Measurements from ENCODE around the gene SCFD2. TPM values are rescaled to one million over a fixed set of nuclear protein-coding genes. Genes with fewer than 3 reads are reported as not detected.
"Not testable (repeated sequence)": the region's sequence is repeated elsewhere in the genome, so short reads cannot be mapped to it uniquely, and the experiment has no call there.

SCFD2 gene
- total RNA-seq, 4 donors from 2014 or later, result 14.3 to 37.8 (median 27.7) TPM

GRCh38 chr4:53346920-53347852, 18.7 kb downstream of the SCFD2 start:
- peaks cover 0 to 15% (median 5%) of the 10 kb centered on the region in 3 donors for H3K4me1 ChIP-seq
- no peak for DNase-seq
- no peaks in the 10 kb centered on the region for H3K27me3 ChIP-seq
- 33 to 37% methylated on average over 5 of the region's 5 CpGs for WGBS, 2 donors
- intact Hi-C loops (cut with DNase I), result no loop called here
- TF ChIP-seq POLR2A (IDR thresholded peaks at IDR 0.05), result no peak
- TF ChIP-seq, protein P1, sequence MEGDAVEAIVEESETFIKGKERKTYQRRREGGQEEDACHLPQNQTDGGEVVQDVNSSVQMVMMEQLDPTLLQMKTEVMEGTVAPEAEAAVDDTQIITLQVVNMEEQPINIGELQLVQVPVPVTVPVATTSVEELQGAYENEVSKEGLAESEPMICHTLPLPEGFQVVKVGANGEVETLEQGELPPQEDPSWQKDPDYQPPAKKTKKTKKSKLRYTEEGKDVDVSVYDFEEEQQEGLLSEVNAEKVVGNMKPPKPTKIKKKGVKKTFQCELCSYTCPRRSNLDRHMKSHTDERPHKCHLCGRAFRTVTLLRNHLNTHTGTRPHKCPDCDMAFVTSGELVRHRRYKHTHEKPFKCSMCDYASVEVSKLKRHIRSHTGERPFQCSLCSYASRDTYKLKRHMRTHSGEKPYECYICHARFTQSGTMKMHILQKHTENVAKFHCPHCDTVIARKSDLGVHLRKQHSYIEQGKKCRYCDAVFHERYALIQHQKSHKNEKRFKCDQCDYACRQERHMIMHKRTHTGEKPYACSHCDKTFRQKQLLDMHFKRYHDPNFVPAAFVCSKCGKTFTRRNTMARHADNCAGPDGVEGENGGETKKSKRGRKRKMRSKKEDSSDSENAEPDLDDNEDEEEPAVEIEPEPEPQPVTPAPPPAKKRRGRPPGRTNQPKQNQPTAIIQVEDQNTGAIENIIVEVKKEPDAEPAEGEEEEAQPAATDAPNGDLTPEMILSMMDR (IDR thresholded peaks at IDR 0.05), result no peak
- no peaks in the 10 kb centered on the region for H3K9me3 ChIP-seq
- no peak overlapping the region for H3K4me3 ChIP-seq
- no peak overlapping the region for H3K27ac ChIP-seq
- peaks cover 0 to 38% (median 0%) of the 10 kb centered on the region in 3 donors for H3K36me3 ChIP-seq

- H3K27ac ChIP-seq; intact Hi-C loops (cut with DNase I): not testable (repeated sequence)
- WGBS, 2 donors, result 81 to 86% methylated on average over 2 of the region's 2 CpGs
Measured at GRCh38 chr4:53346392-53346791, 19.5 kb downstream of the SCFD2 start.

DNA sequence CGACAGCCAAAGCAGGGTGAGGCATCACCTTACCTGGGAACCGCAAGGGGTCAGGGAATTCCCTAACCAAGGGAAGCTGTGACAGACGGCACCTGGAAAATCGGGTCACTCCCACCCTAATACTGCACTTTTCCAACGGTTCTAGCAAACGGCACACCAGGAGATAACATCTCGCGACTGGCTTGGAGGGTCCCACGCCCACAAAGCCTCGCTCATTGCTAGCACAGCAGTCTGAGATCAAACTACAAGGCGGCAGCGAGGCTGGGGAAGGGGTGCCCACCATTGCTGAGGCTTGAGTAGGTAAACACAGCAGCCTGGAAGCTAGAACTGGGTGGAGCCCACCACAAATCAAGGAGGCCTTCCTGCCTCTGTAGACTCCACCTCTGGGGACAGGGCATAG, 25.7 kb downstream of the SCFD2 start:
- H3K4me3 ChIP-seq; H3K27me3 ChIP-seq; H3K27ac ChIP-seq; intact Hi-C loops (cut with DNase I); H3K36me3 ChIP-seq; DNase-seq; H3K4me1 ChIP-seq; H3K9me3 ChIP-seq: not testable (repeated sequence)
- WGBS, 2 donors, result 93 to 97% methylated on average over 2 to 11 of the region's 12 CpGs

More at GRCh38 chr4:53346392-53346791, 19.5 kb downstream of the SCFD2 start:
- H3K9me3 ChIP-seq, DNase-seq, H3K4me3 ChIP-seq, H3K27me3 ChIP-seq: not testable (repeated sequence)
- peaks cover 0 to 15% (median 5%) of the 10 kb centered on the region in 3 donors for H3K4me1 ChIP-seq
- peaks cover 0 to 30% (median 0%) of the 10 kb centered on the region in 3 donors for H3K36me3 ChIP-seq

DNA sequence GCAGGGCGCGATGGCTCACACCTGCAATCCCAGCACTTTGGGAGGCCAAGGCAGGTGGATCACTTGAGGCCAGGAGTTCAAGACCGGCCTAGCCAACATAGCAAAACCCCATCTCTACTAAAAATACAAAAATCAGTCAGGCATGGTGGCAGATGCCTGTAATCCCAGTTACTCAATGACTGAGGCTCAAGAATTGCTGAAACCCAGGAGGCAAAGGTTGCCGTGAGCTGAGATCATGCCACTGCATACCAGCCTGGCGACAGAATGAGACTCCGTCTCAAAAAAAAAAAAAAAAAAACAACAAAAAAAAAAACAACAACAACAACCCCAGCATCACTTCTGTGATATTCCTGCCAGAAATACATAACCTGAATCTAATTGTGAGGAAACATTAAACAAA, 30.9 kb downstream of the SCFD2 start:
- intact Hi-C loops (cut with DNase I); H3K36me3 ChIP-seq; H3K27ac ChIP-seq; DNase-seq; H3K4me1 ChIP-seq; H3K9me3 ChIP-seq; H3K4me3 ChIP-seq; H3K27me3 ChIP-seq: not testable (repeated sequence)
- 91 to 94% methylated on average over 6 of the region's 6 CpGs for WGBS, 2 donors

DNA sequence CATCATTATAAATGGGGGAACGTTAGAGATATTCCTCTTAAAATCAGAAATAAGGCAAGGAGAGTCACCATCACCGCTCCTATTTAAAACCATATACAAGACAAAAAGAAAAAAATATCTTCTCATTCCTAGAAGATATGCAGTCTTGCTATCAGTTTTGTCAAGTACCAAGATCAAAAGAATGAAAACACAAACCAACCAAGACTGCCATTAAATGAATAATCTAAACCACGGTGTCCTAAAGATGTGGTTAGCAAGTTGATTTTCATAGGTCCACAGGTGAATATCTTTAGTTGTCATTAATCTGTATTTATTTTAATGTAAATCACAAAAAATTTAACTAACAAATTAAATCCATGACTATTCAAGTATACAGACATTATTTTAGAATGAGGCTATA, 39.3 kb downstream of the SCFD2 start:
- intact Hi-C loops (cut with DNase I), result no loop called here
- Histone ChIP-seq H3K27me3 (no peaks in the 10 kb centered on the region), H3K36me3 (no peaks in the 10 kb centered on the region), H3K4me3 (no peak overlapping the region), H3K4me1 (peaks cover 3 to 6% (median 4%) of the 10 kb centered on the region in 3 donors), H3K27ac (no peak overlapping the region), H3K9me3 (no peaks in the 10 kb centered on the region)
- 92 to 95% methylated on average over 3 of the region's 3 CpGs for WGBS, 2 donors
- no peak for DNase-seq
- TF ChIP-seq, protein P1 (IDR thresholded peaks at IDR 0.05), result no peak
- TF ChIP-seq POLR2A (IDR thresholded peaks at IDR 0.05), result no peak

- Histone ChIP-seq H3K27me3 (no peaks in the 10 kb centered on the region), H3K36me3 (no peaks in the 10 kb centered on the region), H3K4me1 (peaks cover 3 to 8% (median 6%) of the 10 kb centered on the region in 3 donors), H3K27ac (no peak overlapping the region), H3K4me3 (no peak overlapping the region), H3K9me3 (no peaks in the 10 kb centered on the region)
- TF ChIP-seq, protein P1 (IDR thresholded peaks at IDR 0.05), result no peak
- TF ChIP-seq POLR2A (IDR thresholded peaks at IDR 0.05), result no peak
- DNase-seq, result no peak
- intact Hi-C loops (cut with DNase I), result no loop called here
Measured at GRCh38 chr4:53322696-53323095, 43.2 kb downstream of the SCFD2 start.
